Stimulated activated memory B cell treated with anti-CD40 and anti-IgM and Interleukin-4, amounts not matched to agents 10 μg/mL and 1 μg/mL and 100 μg/mL, for 72 hours (primary cell): Measurements from ENCODE around the gene TEX36.
"Not testable (repeated sequence)": the region's sequence is repeated elsewhere in the genome, so short reads cannot be mapped to it uniquely, and the experiment has no call there.

Source experiments
- ATAC-seq: fragments of 150-1000 bp; cut with Tn5 transposase; 2 replicates; pipeline ENCODE4 v1.10.0; 2021
- H3K27ac Mint-ChIP-seq: one replicate; pipeline ENCODE4 v1.8.0; 2022; ENCODE audit warnings: mild to moderate bottlenecking, mixed read lengths
- H3K27me3 Mint-ChIP-seq: one replicate; pipeline ENCODE4 v1.8.0; 2022; ENCODE audit warnings: mixed read lengths
- H3K36me3 Mint-ChIP-seq: one replicate; pipeline ENCODE4 v1.8.0; 2022; ENCODE audit warnings: mixed read lengths
- H3K4me1 Mint-ChIP-seq: one replicate; pipeline ENCODE4 v1.8.0; 2022; ENCODE audit warnings: mixed read lengths
- H3K4me3 Mint-ChIP-seq: one replicate; pipeline ENCODE4 v1.8.0; 2022; ENCODE audit warnings: mild to moderate bottlenecking, moderate library complexity, mixed read lengths
- H3K9me3 Mint-ChIP-seq: one replicate; pipeline ENCODE4 v1.8.0; 2022; ENCODE audit warnings: mixed read lengths

Gene TEX36

DNA sequence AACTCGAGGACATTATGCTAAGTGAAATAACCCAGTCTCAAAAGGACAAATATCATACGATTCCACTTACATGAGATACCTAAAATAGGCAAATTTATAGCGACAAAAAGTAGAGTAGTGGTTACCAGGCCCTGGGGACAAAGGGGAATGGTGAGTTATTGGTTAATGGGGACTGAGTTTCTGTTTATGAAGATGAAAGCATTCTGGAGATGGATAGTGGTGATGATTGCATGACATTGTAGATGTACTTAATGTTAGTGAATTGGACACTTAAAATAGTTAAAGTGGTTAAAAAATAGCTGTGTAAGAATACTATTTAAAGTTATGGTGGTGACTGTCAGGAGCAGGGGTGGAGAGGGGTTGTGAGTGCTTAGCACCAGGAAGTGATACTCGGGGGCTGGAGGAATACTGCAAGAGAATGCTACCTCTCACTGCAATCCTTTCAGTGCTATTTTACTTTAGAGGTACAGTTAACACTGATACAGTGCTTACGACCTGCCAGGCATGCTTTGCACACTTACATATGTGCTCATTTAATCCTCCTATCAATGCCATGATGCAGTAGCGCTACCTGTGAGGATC, 16.7 kb upstream of the TEX36 start:
- Mint-ChIP-seq H3K9me3 (peaks cover 5% of the 10 kb centered on the region), H3K27me3 (peaks cover 12% of the 10 kb centered on the region), H3K4me1 (no peaks in the 10 kb centered on the region), H3K36me3 (no peaks in the 10 kb centered on the region), H3K4me3 (no peak overlapping the region), H3K27ac (no peak overlapping the region)
- no peak for ATAC-seq

DNA sequence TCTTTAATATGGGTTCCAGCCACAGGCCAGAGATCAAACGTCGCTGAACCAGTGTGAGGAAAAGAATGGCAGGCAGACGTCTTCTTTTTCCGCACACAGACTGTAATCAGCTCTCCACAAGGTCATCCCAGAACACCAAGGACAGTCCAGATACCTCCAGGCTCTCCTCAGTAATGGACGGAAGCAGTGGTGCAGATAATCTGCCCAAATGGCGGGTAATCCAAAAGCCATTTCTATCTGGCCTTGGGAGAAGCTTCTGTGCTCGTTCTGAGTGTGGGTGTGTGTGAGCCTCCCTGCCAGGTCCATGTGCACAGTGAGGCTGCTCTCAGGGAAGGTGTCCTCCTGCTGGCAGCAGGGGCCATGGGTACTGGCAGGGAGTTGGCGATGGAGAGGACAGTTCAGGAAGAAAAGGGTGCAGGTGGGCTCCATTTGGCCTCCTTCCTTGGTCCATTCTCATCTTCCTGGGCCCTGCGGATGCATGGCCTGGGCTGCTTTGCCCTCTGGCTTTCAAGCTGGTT, 15.6 kb upstream of the TEX36 start:
- Mint-ChIP-seq H3K27me3 (peaks cover 12% of the 10 kb centered on the region), H3K27ac (no peak overlapping the region), H3K9me3 (peaks cover 5% of the 10 kb centered on the region), H3K4me3 (no peak overlapping the region), H3K36me3 (no peaks in the 10 kb centered on the region), H3K4me1 (no peaks in the 10 kb centered on the region)
- no peak for ATAC-seq

DNA sequence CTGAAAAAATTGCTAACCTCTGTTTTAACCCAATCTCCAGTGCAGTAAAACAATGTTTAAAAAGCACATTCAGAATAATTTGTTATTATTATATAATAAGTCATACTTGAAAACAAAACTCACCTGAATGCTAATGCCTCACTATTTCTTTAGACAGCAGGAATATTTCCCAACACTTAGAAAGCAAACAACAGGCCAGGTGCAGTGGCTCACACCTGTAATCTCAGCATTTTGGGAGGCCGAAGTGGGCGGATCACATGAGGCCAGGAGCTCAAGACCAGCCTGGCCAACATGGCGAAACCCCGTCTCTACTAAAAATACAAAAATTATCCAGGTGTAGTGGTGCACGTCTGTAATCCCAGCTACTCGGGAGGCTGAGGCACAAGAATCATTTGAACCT, 13.9 kb upstream of the TEX36 start:
- H3K4me1 Mint-ChIP-seq, H3K4me3 Mint-ChIP-seq, H3K27ac Mint-ChIP-seq, H3K9me3 Mint-ChIP-seq, H3K36me3 Mint-ChIP-seq, ATAC-seq: not testable (repeated sequence)
- H3K27me3 Mint-ChIP-seq: peaks cover 17% of the 10 kb centered on the region

DNA sequence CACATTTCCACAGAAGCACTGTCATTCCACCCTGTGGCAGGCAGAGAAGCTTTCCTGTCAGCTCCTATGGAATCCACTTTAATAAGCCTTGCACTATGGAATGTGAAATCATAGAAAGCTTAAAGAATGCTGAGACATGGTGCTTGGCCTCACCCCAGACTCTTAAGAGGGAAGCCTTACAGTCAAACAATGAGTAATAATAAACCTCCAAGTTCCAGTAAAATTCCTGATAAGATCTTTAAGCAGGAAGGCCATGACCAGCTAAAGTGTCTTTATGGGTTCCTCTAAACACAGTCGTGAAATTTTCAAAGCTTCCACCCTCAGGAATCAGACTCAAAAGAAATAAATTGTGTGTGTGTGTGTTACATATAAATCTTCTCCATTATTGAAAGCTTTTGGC, 11.9 kb upstream of the TEX36 start:
- peaks cover 28% of the 10 kb centered on the region for H3K27me3 Mint-ChIP-seq
- no peak overlapping the region for H3K4me3 Mint-ChIP-seq

DNA sequence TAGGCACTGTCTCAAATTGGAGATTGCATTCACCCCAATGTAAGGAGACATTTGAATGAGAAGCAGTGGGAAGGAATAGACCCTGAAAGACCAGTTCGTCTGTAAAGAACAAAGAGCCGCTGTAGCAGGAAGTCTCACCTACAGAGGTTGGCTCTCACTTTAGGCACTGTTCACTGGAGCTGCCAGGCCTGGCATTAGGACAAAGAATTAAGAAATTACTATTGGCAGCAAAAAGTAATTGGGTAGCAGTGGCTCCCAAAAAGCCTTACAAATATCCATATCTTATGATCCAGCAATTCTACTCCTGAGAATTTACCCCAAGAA, 10.5 kb upstream of the TEX36 start:
- Mint-ChIP-seq H3K36me3 (no peaks in the 10 kb centered on the region), H3K4me3 (no peak overlapping the region), H3K4me1 (no peaks in the 10 kb centered on the region), H3K9me3 (no peaks in the 10 kb centered on the region), H3K27me3 (peaks cover 34% of the 10 kb centered on the region), H3K27ac (no peak overlapping the region)
- no peak for ATAC-seq

More for the DNA sequence above, 11.9 kb upstream of the TEX36 start:
- no peaks in the 10 kb centered on the region for H3K9me3 Mint-ChIP-seq
- H3K4me1 Mint-ChIP-seq: no peaks in the 10 kb centered on the region
- no peak for ATAC-seq
- H3K36me3 Mint-ChIP-seq: no peaks in the 10 kb centered on the region
- no peak overlapping the region for H3K27ac Mint-ChIP-seq

DNA sequence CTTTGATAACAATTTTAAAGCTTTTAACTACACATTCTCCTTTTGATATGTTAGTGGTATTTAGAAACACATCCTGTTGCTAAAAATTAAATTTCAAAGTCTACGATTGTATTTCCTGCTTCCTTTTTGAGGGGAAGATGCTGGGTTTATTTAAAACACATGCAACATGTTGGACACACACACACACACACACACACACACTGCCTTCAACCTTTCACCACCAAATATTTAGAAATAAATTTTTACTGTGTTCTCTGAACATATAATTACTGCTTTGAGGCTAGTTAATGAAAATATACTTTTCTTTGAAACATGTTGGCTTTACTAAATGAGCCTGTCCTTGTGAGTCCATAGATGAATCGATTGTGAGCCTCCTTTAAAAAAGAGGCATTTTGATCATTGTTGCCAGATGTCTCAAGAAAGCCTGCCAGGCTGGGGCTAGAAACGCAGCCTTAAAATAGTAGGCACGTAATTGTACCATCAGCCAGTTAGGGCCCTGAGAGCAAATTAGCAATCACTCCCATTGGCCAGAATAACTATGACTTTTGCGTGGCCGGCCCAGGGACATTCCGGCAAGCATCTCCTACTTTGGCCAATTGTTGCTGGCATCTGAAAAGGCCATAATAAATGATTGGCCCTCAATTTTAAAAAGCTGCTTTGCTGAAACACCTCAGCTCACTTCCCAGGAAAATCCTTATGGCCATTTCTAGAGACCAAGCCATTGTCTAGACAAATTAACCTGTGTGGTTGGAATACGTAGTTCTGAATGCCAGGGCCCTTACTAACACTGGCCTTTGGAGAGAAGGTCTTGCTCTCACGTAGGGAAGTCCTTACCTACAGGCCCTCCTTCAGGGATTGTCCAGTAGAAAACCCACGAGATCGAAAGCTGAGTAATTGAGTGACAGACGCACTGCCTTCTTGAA, 9.9 kb upstream of the TEX36 start:
- no peak overlapping the region for H3K27ac Mint-ChIP-seq

DNA sequence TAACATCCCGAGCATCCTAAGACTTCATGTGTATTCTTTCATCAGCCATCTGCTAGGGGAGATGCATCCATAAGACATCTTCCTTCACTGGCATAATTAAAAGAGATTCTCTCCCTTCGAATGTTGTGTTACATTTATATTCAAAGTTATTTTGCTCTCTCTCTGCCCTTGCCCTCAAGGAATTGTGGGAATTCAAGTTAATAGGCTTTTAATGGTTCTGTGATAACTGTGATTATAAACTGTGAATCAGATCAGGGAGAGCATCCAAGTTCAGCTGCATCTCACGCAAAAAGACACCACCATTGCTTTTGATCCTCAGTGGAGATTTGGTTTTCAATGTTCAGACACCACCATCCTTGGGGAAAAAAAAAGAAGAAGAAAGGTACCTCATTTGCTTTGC, 9.2 kb upstream of the TEX36 start:
- Mint-ChIP-seq H3K36me3 (no peaks in the 10 kb centered on the region), H3K27ac (no peak overlapping the region)

More for the DNA sequence above, 9.9 kb upstream of the TEX36 start:
- H3K27me3 Mint-ChIP-seq: peaks cover 36% of the 10 kb centered on the region
- no peak overlapping the region for H3K4me3 Mint-ChIP-seq
- no peaks in the 10 kb centered on the region for H3K4me1 Mint-ChIP-seq
- no peaks in the 10 kb centered on the region for H3K9me3 Mint-ChIP-seq
- no peaks in the 10 kb centered on the region for H3K36me3 Mint-ChIP-seq
- ATAC-seq: no peak

DNA sequence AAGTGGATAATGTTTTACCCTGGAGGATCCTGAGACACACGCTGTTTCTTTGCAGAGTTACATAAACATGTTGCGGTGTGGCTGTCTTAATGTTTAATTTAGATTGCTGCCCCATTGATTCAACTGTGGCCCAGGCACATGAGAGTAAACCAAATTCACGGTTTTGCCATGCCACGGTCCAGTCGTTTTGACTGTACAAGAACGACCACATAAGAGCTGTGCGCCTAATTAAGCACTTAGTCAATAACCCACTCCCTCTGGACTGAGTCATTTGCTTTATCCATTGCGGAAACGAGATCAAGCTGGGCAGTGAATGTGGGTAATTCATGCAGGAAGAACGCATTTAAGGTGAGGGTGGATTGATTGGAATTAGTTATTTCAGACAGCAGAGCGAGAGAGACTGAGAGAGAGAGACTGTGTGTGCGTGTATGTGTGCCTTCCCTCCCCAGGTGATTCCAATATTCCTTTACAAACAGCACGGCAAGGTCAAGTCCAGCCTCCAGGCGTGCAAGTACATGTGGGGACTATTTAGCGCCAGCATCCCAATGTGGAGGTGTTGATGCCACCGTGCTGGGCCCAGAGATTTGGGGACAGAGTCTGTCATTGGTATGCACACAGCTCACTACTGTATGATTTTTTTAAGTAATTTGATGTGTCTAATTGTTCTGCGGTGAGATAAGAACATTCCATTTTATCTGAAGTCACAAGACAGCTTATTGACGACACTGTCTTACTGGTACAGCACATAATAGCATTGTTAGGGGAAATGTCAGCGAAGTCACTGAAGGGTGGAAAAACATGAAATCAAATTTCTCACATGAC, 8.4 kb upstream of the TEX36 start:
- Mint-ChIP-seq H3K27ac (no peak overlapping the region), H3K27me3 (peaks cover 24% of the 10 kb centered on the region), H3K4me1 (no peaks in the 10 kb centered on the region), H3K36me3 (no peaks in the 10 kb centered on the region), H3K4me3 (no peak overlapping the region), H3K9me3 (no peaks in the 10 kb centered on the region)
- ATAC-seq: no peak

More for the DNA sequence above, 9.2 kb upstream of the TEX36 start:
- no peak for ATAC-seq
- H3K4me1 Mint-ChIP-seq: no peaks in the 10 kb centered on the region
- H3K4me3 Mint-ChIP-seq: no peak overlapping the region
- H3K9me3 Mint-ChIP-seq: no peaks in the 10 kb centered on the region
- H3K27me3 Mint-ChIP-seq: peaks cover 29% of the 10 kb centered on the region

DNA sequence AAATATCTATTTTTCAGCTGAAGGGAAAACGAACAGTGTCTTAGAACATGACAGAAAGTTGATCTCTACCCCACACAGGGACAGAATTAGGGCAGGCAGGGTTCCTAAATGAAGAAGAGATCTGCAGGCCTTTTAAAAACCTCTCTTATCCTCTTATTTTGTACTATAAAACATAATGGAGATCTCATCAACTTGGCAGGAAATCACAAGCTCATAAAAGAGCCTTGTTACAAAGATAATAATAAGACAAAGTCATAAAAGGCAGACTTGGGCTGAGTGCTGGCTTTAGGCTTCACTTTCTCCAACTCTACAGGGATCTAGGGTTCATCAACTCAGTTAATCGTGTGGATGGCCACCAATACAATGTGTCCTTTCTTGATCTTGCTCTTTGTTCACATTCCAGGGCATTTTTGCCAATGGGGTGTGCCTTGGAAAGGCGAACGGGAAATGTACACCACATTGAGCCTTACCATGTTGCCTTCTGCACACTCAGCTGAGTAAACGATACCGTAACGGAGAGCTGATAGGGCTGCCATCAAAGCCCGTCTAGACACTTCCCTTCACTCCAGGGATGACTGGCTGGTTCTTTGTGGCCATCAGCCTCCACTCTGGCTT, 7.1 kb upstream of the TEX36 start:
- Mint-ChIP-seq H3K27ac (no peak overlapping the region), H3K27me3 (peaks cover 24% of the 10 kb centered on the region), H3K9me3 (no peaks in the 10 kb centered on the region), H3K4me3 (no peak overlapping the region), H3K4me1 (no peaks in the 10 kb centered on the region), H3K36me3 (no peaks in the 10 kb centered on the region)
- no peak for ATAC-seq

DNA sequence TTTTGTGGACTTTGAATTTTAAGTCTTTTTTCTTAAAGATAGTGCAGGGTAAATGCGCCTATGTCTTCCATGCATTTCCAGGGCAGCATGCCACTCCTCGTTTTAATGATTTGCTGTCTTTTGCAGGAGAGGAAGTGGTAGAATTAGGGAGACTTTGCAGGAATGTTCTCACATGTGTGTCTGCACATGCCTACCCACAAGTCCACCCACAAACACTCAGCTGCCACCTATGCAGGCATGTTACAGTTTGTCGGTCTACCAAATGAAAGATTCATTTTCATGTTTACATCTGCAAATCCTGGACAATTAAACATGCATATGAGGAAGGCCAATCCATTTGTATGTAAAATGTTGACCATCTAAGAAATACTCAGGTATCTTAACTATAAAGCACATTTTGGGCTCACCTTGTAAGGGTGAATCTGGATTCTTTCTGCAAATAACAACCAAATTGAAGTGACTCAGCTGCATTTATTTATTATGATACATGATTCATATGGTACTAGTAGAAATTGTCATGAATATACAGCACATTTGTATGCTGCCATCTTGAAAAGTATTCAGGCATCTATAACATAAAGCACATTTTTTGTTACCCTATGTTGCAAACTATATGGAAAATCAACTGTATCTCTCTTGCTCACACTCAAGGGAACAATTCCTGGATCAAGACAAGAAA, 4.7 kb upstream of the TEX36 start:
- Mint-ChIP-seq H3K4me3 (no peak overlapping the region), H3K27ac (no peak overlapping the region), H3K27me3 (peaks cover 40% of the 10 kb centered on the region), H3K9me3 (no peaks in the 10 kb centered on the region), H3K4me1 (no peaks in the 10 kb centered on the region), H3K36me3 (no peaks in the 10 kb centered on the region)
- ATAC-seq: no peak

DNA sequence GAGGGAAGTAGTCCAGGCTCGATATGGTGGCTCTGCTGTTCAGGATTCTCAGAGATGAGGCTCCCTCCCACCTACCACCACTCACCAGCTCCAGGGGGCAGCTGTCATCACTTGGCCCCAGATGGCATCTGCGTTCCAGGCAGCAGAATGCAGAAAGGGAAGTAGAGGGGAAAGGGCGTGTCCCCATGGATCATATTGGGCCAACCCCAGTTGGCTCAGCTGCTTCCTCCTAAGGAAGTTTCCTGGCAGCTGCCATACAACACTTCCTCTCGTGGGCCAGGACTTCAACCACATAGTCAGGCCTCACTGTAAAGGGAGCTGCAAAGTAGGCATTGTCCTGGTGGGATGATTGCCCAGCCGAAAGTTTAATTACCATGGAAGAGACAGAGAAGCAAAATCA, 1.6 kb upstream of the TEX36 start:
- Mint-ChIP-seq H3K9me3 (peaks cover 3% of the 10 kb centered on the region), H3K4me3 (no peak overlapping the region), H3K36me3 (no peaks in the 10 kb centered on the region), H3K27ac (no peak overlapping the region), H3K4me1 (no peaks in the 10 kb centered on the region), H3K27me3 (peaks cover 35% of the 10 kb centered on the region)
- no peak for ATAC-seq

DNA sequence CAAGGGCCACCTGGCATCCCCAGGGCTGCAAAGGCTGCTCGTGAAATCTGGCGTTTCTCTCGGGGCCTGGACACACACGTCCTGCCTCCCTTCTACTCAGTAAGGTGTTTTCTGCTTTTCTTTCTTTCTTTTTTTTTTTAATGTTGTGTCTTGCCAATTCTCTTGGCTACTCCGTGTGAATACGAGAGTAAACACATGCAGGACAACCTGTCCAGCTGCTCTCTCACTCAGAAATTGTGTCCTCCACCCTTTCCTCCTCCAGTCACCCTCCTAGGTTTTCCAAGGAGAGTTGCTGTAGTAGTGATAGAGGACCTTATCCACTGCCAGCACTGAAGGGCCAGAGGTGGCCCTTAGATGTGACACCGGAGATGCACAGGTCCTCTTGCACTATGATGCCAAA, 858 bp upstream of the TEX36 start:
- Mint-ChIP-seq H3K27me3 (peaks cover 32% of the 10 kb centered on the region), H3K4me3 (no peak overlapping the region), H3K4me1 (no peaks in the 10 kb centered on the region), H3K9me3 (peaks cover 4% of the 10 kb centered on the region), H3K36me3 (no peaks in the 10 kb centered on the region), H3K27ac (no peak overlapping the region)
- no peak for ATAC-seq

DNA sequence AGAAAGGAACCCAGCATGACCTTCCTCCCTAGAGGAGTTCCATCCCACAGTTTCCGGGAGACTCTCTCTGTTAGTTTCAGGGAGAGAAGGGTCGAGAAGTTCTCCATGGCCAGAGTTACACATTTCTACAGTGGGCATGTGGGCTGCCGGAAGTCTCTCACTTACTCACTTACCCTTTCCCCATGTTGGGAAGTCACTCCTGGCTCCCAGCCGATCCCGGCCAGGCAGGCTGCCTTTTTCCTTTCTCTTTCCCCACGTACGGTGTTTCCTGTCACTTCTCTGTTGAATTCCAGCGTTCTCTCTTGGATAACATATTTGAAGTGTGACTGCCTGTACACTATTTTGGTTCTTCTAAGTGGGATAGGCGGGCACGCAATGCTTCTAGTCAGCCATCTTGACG, 3.5 kb downstream of the TEX36 start:
- Mint-ChIP-seq H3K36me3 (peaks cover 5% of the 10 kb centered on the region), H3K9me3 (peaks cover 25% of the 10 kb centered on the region), H3K4me3 (no peak overlapping the region), H3K27ac (no peak overlapping the region), H3K4me1 (no peaks in the 10 kb centered on the region), H3K27me3 (peaks cover 36% of the 10 kb centered on the region)
- ATAC-seq: no peak

DNA sequence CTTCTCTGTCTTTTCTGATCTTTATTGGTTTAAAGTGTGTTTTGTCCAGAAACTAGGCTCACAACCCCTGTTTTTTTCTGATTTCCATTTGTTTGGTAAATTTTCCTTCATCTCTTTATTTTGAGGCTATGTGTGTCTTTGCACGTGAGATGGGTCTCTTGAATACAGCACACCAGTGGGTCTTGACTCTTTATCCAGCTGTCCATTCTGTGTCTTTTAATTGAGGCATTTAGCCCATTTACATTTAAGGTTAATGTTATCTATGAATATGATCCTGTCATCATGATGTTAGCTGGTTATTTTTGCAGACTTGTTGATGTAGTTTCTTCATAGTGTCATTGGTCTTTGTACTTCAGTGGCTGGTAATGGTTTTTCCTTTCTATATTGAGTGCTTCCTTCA, 10.1 kb downstream of the TEX36 start:
- ATAC-seq: no peak
- peaks cover 10% of the 10 kb centered on the region for H3K36me3 Mint-ChIP-seq
- H3K27me3 Mint-ChIP-seq: peaks cover 30% of the 10 kb centered on the region
- no peaks in the 10 kb centered on the region for H3K4me1 Mint-ChIP-seq
- H3K4me3 Mint-ChIP-seq: no peak overlapping the region
- H3K27ac Mint-ChIP-seq: no peak overlapping the region
- H3K9me3 Mint-ChIP-seq: peaks cover 35% of the 10 kb centered on the region

DNA sequence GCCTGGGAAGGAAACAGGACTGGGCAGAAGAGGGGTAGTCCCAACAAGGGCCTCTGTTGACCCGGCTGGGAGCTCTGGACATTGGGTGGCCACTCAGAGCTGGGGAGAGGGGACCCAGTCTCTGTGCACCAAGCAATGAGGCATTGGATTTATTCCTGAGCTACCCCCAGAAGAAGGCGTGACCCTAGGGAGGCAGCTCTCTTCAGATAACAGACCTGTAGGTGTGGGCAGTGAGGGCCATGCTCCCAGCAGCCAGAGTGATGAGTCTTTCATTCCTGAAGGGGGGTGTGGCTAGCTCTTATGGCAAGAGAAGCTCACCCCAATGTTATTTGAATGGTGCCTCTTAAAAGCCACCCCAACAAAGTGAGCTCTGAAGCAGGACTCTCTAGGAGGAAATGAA, 20.4 kb downstream of the TEX36 start:
- Mint-ChIP-seq H3K27me3 (peaks cover 5% of the 10 kb centered on the region), H3K36me3 (no peaks in the 10 kb centered on the region), H3K4me1 (no peaks in the 10 kb centered on the region), H3K9me3 (peaks cover 19% of the 10 kb centered on the region), H3K4me3 (no peak overlapping the region), H3K27ac (no peak overlapping the region)
- no peak for ATAC-seq
